ENCODE measurements around the gene CRYBG2.
"Not testable (repeated sequence)": the region's sequence is repeated elsewhere in the genome, so short reads cannot be mapped to it uniquely, and the experiment has no call there.

The CRYBG2 gene

GRCh38 chr1:26292735-26293134 is 61.2 kb downstream of the CRYBG2 start:
- not testable (repeated sequence) for DNase-seq

- DNase-seq, result no peak
Measured at GRCh38 chr1:26291939-26292338, 62.0 kb downstream of the CRYBG2 start.

GRCh38 chr1:26291433-26291832 is 62.5 kb downstream of the CRYBG2 start:
- DNase-seq, result no peak

GRCh38 chr1:26290882-26291261 is 63.1 kb downstream of the CRYBG2 start:
- DNase-seq, result no peak

- no peak for DNase-seq
Measured at GRCh38 chr1:26290122-26290881, 63.6 kb downstream of the CRYBG2 start.

GRCh38 chr1:26289158-26290059 is 64.5 kb downstream of the CRYBG2 start:
- DNase-seq, result no peak

- DNase-seq, result peak; percentile 58
Measured at GRCh38 chr1:26288311-26288941, 65.5 kb downstream of the CRYBG2 start.

GRCh38 chr1:26287811-26288210 is 66.1 kb downstream of the CRYBG2 start:
- no peak for DNase-seq

GRCh38 chr1:26287033-26287711 is 66.8 kb downstream of the CRYBG2 start:
- peak; percentile 40 for DNase-seq

- no peak for DNase-seq
Measured at GRCh38 chr1:26286064-26286416, 67.9 kb downstream of the CRYBG2 start.

GRCh38 chr1:26285366-26286063 is 68.4 kb downstream of the CRYBG2 start:
- DNase-seq, result no peak

GRCh38 chr1:26284597-26285347 is 69.2 kb downstream of the CRYBG2 start:
- DNase-seq, result peak; percentile 94

- DNase-seq, result no peak
Measured at GRCh38 chr1:26283871-26284596, 69.9 kb downstream of the CRYBG2 start.

GRCh38 chr1:26283279-26283853 is 70.6 kb downstream of the CRYBG2 start:
- DNase-seq, result no peak

GRCh38 chr1:26282401-26282918 is 71.5 kb downstream of the CRYBG2 start:
- DNase-seq, result no peak

- no peak for DNase-seq
Measured at GRCh38 chr1:26281971-26282370, 72.0 kb downstream of the CRYBG2 start.

- no peak for DNase-seq
Measured at GRCh38 chr1:26281091-26281958, 72.6 kb downstream of the CRYBG2 start.

GRCh38 chr1:26280333-26281042 is 73.4 kb downstream of the CRYBG2 start:
- DNase-seq, result no peak

All from activated CD4-positive, alpha-beta T cell treated with anti-CD3 and anti-CD28 coated beads for 1 hour (primary cell).